ENCODE measurements around the gene TRAPPC3.
"Not testable (repeated sequence)": the region's sequence is repeated elsewhere in the genome, so short reads cannot be mapped to it uniquely, and the experiment has no call there.

Gene TRAPPC3

GRCh38 chr1:36149237-36149972, at the start of gene TRAPPC3:
TRAPPC3 (minus strand) TSS chr1:36149486; CDS start chr1:36149378, 108 bp downstream.
- peak; percentile 98 to 100 (median 100) for DNase-seq (ENCODE audit: low read depth in 2 of 3, low spot score in 1 of 3)

DNA sequence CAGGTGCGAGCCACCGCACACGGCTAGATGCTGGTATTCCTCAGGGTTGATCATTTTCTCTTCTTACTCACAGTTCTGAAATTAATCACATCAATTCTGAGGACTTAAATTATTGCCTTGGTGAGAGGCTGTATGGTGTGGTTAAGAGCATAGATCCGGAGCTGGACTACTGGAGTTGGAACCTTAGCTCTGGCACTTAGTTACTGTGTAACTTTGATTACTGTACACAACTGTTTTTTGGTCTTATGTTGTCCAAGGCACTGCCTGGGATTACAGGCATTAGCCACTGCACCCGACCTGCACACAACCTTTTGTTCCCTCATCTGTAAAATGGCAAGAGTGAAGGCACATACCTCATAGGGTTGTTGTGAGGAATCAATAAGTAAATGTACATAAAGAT, 49.4 kb upstream of the TRAPPC3 start:
- no peak for DNase-seq (ENCODE audit: low read depth in 2 of 3, low spot score in 1 of 3)

DNA sequence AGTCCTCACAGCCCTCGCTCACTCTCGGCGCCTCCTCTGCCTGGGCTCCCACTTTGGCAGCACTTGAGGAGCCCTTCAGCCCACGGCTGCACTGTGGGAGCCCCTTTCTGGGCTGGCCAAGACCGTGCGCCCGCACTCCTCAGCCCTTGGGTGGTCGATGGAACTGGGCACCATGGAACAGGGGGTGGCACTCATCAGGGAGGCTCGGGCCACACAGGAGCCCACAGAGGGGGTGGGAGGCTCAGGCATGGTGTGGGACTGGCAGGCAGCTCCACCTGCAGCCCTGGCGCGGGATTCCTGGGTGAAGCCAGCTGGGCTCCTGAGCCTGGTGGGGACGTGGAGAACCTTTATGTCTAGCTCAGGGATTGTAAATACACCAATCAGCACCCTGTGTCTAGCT, 47.5 kb upstream of the TRAPPC3 start:
- DNase-seq (ENCODE audit: low read depth in 2 of 3, low spot score in 1 of 3), result not testable (repeated sequence)

DNA sequence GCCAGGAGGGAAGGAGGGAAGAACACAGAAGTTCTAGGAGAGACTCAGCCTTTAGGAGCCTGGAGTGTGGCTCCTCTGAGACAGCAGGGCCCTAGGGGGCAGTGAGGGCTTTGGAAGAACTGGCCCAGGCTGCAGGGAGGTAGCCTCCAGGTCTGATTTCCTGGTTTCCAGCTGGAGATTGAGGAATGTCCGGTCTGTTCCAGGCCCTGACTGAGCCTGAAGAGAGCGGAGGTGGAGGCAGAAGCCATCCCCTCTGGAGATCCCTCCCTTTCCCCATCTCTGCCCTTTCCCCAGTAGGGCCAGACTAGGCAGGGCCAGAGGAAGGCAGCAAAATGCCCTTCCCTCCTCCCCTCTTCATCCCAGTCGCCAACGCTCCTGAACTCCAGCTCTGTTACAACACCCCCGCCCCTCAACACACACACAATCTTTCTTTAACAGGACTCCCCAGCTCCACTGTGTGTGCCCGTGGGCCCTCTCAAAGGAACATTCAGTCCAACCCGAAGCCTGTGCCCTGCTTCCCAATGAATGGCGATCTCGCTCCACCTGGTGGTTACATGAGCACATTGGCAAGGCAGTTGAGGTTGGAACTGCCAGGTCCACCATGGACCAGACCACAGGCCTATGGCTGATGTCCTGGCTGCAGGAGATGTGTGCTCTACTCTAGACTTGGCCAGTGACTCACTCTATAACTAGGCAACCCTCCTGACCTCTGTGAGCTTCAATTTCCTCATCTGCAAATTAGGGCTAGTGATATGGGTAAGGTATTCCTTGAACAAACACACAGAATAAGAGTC, 38.7 kb upstream of the TRAPPC3 start:
- DNase-seq (ENCODE audit: low read depth in 2 of 3, low spot score in 1 of 3), result peak; percentile 67 to 75 (median 75)

GRCh38 chr1:36183309-36183856, 34.1 kb upstream of the TRAPPC3 start:
- DNase-seq (ENCODE audit: low read depth in 2 of 3, low spot score in 1 of 3), result no peak

DNA sequence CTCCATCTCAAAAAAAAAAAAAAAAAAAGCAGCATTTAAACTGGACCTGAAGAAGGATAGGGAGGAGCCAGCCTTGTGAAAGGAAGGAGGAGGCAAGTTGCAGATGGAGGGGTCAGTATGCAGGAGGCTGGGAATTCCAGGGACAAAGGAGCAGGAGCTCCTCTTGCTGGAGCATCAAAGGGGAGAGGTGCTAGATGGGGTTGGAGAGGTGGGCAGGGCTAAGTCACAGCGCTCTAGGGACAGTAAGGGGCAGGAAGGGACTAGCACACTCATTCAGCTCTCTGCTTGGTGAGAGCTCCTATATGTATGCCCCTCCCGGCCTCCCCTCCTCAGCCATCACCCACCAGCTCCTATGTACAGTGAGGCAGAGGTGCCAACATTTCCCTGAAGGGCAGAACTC, 33.4 kb upstream of the TRAPPC3 start:
- DNase-seq (ENCODE audit: low read depth in 2 of 3, low spot score in 1 of 3), result no peak

DNA sequence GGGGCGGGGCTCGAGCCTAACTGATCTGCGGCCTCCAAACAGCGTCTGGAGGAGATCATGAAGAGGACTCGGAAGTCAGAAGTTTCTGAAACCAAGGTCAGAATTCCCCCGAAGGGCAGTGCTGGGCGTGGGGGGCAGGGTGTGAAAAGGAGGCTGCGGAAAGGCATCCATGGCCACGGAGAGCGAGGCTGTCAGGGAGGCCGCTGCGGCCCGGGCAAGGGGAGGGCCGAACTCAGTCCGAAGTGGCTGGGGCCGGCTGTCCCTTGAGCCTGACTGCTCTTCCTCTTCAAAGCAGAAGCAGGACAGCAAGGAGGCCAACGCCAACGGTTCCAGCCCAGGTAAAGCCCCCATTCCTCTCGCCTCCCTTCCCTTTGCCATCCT, 29.9 kb upstream of the TRAPPC3 start:
- no peak for DNase-seq (ENCODE audit: low read depth in 2 of 3, low spot score in 1 of 3)

- DNase-seq (ENCODE audit: low read depth in 2 of 3, low spot score in 1 of 3), result no peak
These were observed 29.4 kb upstream of the TRAPPC3 start for GRCh38 chr1:36178471-36179219.

- no peak for DNase-seq (ENCODE audit: low read depth in 2 of 3, low spot score in 1 of 3)
These were observed 28.5 kb upstream of the TRAPPC3 start for GRCh38 chr1:36177589-36178431.

DNA sequence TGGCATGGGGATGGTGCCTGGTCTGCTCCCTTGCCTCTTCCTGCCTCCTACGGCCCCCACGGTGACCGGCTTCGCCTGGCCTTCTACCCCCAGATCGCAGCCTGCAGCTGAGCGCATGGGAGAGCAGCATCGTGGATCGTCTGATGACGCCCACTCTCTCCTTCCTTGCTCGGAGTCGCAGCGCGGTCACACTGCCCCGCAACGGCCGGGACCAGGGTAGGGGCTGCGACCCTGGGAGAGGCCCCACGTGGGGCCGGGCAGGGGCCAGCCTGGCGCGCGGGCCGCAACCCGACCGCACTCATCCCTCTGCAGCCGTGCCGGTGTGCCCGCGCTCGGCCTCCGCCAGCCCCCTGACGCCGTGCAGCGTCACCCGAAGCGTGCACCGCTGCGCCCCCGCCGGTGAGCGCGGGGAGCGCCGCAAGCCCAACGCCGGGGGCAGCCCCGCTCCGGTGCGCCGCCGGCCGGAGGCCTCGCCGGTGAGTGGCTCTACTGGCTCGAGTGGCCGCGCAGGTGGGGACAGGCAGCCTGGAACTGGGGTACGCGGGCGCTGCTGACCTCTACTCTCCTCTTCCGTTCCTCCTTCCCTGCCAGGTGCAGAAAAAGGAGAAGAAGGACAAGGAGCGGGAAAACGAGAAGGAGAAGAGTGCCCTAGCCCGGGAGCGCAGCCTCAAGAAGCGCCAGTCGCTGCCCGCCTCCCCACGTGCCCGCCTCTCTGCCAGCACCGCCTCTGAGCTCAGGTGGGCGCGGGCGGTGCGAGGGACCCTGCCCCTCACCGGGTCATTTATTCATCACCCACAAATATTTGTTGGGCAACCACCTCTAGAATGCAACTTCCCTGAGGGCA, 27.0 kb upstream of the TRAPPC3 start:
- no peak for DNase-seq (ENCODE audit: low read depth in 2 of 3, low spot score in 1 of 3)

GRCh38 chr1:36175137-36176095, 26.1 kb upstream of the TRAPPC3 start:
- DNase-seq (ENCODE audit: low read depth in 2 of 3, low spot score in 1 of 3), result no peak

- DNase-seq (ENCODE audit: low read depth in 2 of 3, low spot score in 1 of 3), result no peak
These were observed 25.4 kb upstream of the TRAPPC3 start for GRCh38 chr1:36174713-36175112.

DNA sequence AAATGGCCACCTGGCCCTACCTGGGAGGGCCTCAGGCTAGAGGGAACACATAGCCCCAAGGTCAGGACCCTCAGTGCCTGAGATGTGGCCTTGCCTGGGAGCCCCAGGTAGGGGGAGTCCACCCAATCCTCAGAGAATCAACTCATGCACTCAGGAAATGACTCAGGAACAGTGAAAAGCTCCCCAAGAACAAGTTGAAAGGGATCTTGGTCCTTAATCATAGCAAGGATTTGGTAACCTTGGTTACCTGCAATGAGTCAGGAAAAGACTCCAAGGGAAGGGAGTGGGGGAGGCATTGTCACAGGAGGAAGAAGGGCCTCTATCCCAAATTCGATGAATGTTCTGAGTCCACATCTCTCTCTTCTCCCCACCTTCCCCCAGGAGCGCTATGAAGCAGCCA, 23.7 kb upstream of the TRAPPC3 start:
- no peak for DNase-seq (ENCODE audit: low read depth in 2 of 3, low spot score in 1 of 3)

- no peak for DNase-seq (ENCODE audit: low read depth in 2 of 3, low spot score in 1 of 3)
These were observed 22.9 kb upstream of the TRAPPC3 start for GRCh38 chr1:36172017-36172747.

DNA sequence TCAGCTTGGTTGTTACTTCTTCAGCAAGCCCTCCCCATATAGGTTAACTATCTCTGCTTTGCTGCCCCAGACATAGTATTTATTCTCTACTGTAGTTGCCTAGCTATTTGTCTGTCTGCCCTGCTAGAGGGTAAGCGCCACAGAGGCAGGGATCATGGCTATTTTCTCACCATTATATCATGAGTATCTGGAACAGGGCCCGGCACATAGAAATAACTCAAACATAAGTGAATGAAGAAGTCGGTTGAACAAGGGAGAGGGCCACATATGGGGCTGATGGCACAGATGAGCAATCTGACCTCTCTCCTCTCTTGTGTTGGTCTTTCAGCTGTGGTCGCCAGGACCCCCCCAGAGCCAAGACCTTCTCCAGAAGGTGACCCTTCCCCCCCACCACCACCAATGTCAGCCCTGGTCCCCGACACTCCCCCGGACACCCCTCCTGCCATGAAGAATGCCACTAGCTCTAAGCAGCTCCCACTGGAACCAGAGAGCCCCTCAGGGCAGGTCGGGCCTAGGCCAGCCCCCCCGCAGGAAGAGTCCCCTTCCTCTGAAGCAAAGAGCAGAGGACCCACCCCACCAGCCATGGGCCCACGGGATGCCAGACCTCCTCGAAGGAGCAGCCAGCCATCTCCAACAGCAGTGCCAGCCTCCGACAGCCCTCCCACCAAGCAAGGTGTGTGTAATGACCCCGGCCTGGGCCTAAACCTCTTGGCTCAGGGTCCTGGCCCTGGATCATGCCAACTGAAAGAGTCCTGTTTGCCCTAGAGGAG, 21.5 kb upstream of the TRAPPC3 start:
- DNase-seq (ENCODE audit: low read depth in 2 of 3, low spot score in 1 of 3), result no peak

DNA sequence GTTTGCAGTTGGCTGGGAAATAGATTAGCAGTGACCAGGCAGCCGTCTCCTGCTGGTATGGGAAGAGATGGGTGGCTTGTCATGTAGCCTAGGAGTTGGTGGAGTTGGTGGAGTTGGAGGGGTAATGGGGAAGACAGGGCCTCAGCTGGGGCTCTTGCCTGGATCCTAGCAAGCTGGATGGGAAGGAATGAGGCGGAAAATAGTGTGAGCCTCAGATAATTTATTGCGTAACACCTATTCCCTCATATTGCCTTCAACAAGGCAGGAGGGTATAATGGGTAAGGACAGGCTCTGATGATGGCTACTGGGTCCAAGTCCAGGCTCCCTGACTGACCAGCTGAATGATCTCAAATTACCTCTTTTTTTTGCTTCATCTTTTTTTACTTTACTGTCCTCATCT, 19.2 kb upstream of the TRAPPC3 start:
- no peak for DNase-seq (ENCODE audit: low read depth in 2 of 3, low spot score in 1 of 3)

Data from stimulated activated CD4-positive, alpha-beta T cell treated with anti-CD3 and anti-CD28 coated beads, Interleukin-12 subunit alpha, Interleukin-12 subunit beta, amount 100 ng/mL, for 48 hours (primary cell).